HG02943 (cell line): ENCODE results near the gene TOM1L1.

Experiments used
- ATAC-seq: cut with Tn5 transposase; IDR thresholded peaks from one replicate; pipeline ENCODE4 v1.9.1; 2021; ENCODE audit warnings: mild to moderate bottlenecking, low read depth, moderate library complexity; ENCODE audit not compliant: unreplicated experiment

Gene TOM1L1

GRCh38 chr17:54980375-54980774 is 79.7 kb downstream of the TOM1L1 start:
- ATAC-seq: no peak

GRCh38 chr17:54982399-54982798 is 81.7 kb downstream of the TOM1L1 start:
- no peak for ATAC-seq

GRCh38 chr17:54983260-54983659 is 82.6 kb downstream of the TOM1L1 start:
- no peak for ATAC-seq

- ATAC-seq: no peak
These were observed 84.8 kb downstream of the TOM1L1 start for GRCh38 chr17:54985476-54985875.

GRCh38 chr17:54990118-54990517 is 89.5 kb downstream of the TOM1L1 start:
- no peak for ATAC-seq

GRCh38 chr17:54991567-54991966 is 90.9 kb downstream of the TOM1L1 start:
- no peak for ATAC-seq

- ATAC-seq: no peak
These were observed 92.4 kb downstream of the TOM1L1 start for GRCh38 chr17:54992797-54993639.

GRCh38 chr17:54996441-54996840 is 95.8 kb downstream of the TOM1L1 start:
- no peak for ATAC-seq

- ATAC-seq: no peak
These were observed 101.8 kb downstream of the TOM1L1 start for GRCh38 chr17:55002458-55002857.

GRCh38 chr17:55004484-55004883 is 103.8 kb downstream of the TOM1L1 start:
- ATAC-seq: no peak

- no peak for ATAC-seq
These were observed 104.9 kb downstream of the TOM1L1 start for GRCh38 chr17:55005520-55005919.
